Measurements from ENCODE around the gene SHISA9. TPM values are rescaled to one million over a fixed set of nuclear protein-coding genes. Genes with fewer than 3 reads are reported as not detected.

Gene SHISA9
- total RNA-seq, 2 donors from 2014 or later = 1.8 to 4.6 TPM

- Histone ChIP-seq H3K36me3 (replicated peaks in 1 of 2; ENCODE audit: insufficient read depth in 1 of 2, low read depth in 2 of 2) (no peaks in the 10 kb centered on the region), H3K4me1 (no peaks in the 10 kb centered on the region), H3K27ac (no peak overlapping the region), H3K9me3 (no peaks in the 10 kb centered on the region), H3K27me3 (no peaks in the 10 kb centered on the region), H3K4me3 (no peak overlapping the region)
- ATAC-seq = no peak
- intact Hi-C loops (cut with DNase I) = no loop called here
- WGBS, 2 donors = 43 to 47% methylated on average over 3 of the region's 3 CpGs
- TF ChIP-seq, protein P1, sequence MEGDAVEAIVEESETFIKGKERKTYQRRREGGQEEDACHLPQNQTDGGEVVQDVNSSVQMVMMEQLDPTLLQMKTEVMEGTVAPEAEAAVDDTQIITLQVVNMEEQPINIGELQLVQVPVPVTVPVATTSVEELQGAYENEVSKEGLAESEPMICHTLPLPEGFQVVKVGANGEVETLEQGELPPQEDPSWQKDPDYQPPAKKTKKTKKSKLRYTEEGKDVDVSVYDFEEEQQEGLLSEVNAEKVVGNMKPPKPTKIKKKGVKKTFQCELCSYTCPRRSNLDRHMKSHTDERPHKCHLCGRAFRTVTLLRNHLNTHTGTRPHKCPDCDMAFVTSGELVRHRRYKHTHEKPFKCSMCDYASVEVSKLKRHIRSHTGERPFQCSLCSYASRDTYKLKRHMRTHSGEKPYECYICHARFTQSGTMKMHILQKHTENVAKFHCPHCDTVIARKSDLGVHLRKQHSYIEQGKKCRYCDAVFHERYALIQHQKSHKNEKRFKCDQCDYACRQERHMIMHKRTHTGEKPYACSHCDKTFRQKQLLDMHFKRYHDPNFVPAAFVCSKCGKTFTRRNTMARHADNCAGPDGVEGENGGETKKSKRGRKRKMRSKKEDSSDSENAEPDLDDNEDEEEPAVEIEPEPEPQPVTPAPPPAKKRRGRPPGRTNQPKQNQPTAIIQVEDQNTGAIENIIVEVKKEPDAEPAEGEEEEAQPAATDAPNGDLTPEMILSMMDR (IDR thresholded peaks at IDR 0.05) = no peak
- TF ChIP-seq POLR2A (IDR thresholded peaks at IDR 0.05) = no peak
- DNase-seq = no peak
Measured at GRCh38 chr16:13155780-13156179, 254.4 kb downstream of the SHISA9 start.

DNA sequence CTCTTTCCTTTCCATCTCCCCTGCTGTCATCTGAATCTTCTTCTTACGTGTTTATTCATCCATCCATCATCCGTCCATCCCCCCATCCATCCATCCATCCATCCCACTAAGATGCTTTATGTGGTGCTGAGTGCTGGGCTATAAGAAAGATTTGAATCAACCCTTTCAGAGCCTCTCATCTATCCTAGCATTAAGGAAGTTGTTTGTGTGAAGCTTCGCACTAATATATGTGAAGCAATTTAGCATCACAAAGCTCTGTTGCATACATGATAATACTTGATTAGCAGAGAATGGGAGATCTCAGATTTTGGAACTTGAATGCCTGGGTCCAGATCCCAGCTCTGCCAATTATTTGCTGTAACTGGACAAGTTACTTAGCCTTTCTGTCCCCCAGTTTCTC, 255.7 kb downstream of the SHISA9 start:
- intact Hi-C loops (cut with DNase I) = no loop called here
- 54 to 65% methylated on average over 3 of the region's 3 CpGs for WGBS, 2 donors
- no peak overlapping the region for H3K27ac ChIP-seq
- H3K4me1 ChIP-seq = no peaks in the 10 kb centered on the region
- no peak for ATAC-seq
- no peaks in the 10 kb centered on the region for H3K27me3 ChIP-seq
- no peaks in the 10 kb centered on the region for H3K36me3 ChIP-seq (replicated peaks in 1 of 2; ENCODE audit: insufficient read depth in 1 of 2, low read depth in 2 of 2)
- no peak for TF ChIP-seq POLR2A (IDR thresholded peaks at IDR 0.05)
- TF ChIP-seq, protein P1 (IDR thresholded peaks at IDR 0.05) = no peak
- H3K4me3 ChIP-seq = no peak overlapping the region
- DNase-seq = no peak
- no peaks in the 10 kb centered on the region for H3K9me3 ChIP-seq

DNA sequence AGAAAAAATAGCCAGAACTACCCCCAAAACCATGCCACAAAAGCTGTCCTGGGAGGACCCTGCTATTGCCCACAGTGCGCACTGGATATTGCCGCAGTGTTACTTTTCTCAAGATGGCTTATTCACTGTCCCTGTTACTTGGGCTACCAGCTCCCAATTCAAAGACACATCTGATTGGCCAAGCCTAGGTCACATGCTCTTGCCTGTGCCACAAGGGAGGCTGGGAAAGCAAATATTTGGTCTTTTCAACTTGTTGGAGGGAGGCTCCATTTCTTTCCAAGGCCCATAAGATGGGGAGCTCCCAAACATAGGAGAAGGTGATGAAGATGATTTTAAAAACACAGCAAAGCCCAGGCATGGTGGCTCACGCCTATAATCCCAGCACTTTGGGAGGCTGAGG, 257.0 kb downstream of the SHISA9 start:
- DNase-seq (no peak), ATAC-seq (no peak)
- WGBS, 2 donors = 85% methylated on average over 3 of the region's 3 CpGs
- Histone ChIP-seq H3K9me3 (no peaks in the 10 kb centered on the region), H3K4me1 (no peaks in the 10 kb centered on the region), H3K27ac (no peak overlapping the region), H3K27me3 (no peaks in the 10 kb centered on the region), H3K4me3 (no peak overlapping the region), H3K36me3 (replicated peaks in 1 of 2; ENCODE audit: insufficient read depth in 1 of 2, low read depth in 2 of 2) (no peaks in the 10 kb centered on the region)
- intact Hi-C loops (cut with DNase I) = no loop called here
- TF ChIP-seq POLR2A (IDR thresholded peaks at IDR 0.05) = no peak
- TF ChIP-seq, protein P1 (IDR thresholded peaks at IDR 0.05) = no peak

DNA sequence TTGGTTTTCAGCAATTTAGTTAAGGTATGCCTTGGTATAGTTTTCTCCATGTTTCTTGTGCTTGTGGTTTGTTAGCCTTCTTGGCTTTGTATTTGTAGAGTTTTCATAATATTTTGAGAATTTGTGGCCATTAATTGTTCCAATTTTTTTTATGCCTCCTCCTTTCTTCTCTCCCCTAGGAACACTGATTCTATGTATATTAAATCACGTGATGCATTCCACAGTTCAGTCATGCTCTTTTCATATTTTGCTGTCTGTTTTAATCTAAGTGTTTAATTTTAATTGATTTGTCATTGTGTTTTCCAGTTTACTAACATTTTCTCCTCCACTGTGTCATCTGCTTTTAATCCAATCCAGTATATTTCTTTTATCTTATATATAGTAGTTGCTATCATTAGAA, 263.6 kb downstream of the SHISA9 start:
- 50 to 64% methylated on average over 1 of the region's 1 CpG for WGBS, 2 donors
- H3K4me3 ChIP-seq = no peak overlapping the region
- H3K4me1 ChIP-seq = no peaks in the 10 kb centered on the region
- no peaks in the 10 kb centered on the region for H3K9me3 ChIP-seq
- H3K36me3 ChIP-seq (replicated peaks in 1 of 2; ENCODE audit: insufficient read depth in 1 of 2, low read depth in 2 of 2) = no peaks in the 10 kb centered on the region
- intact Hi-C loops (cut with DNase I) = no loop called here
- DNase-seq = no peak
- no peaks in the 10 kb centered on the region for H3K27me3 ChIP-seq
- TF ChIP-seq, protein P1 (IDR thresholded peaks at IDR 0.05) = no peak
- TF ChIP-seq POLR2A (IDR thresholded peaks at IDR 0.05) = no peak
- H3K27ac ChIP-seq = no peak overlapping the region
- ATAC-seq = no peak

GRCh38 chr16:13168091-13168572, 266.7 kb downstream of the SHISA9 start:
- intact Hi-C loops (cut with DNase I) = no loop called here
- DNase-seq (no peak), ATAC-seq (no peak)
- 56 to 63% methylated on average over 4 of the region's 4 CpGs for WGBS, 2 donors
- H3K4me3 ChIP-seq = no peak overlapping the region
- H3K4me1 ChIP-seq = no peaks in the 10 kb centered on the region
- H3K36me3 ChIP-seq (replicated peaks in 1 of 2; ENCODE audit: insufficient read depth in 1 of 2, low read depth in 2 of 2) = no peaks in the 10 kb centered on the region
- TF ChIP-seq POLR2A (IDR thresholded peaks at IDR 0.05) = no peak
- TF ChIP-seq, protein P1 (IDR thresholded peaks at IDR 0.05) = no peak
- H3K27me3 ChIP-seq = no peaks in the 10 kb centered on the region
- no peak overlapping the region for H3K27ac ChIP-seq
- no peaks in the 10 kb centered on the region for H3K9me3 ChIP-seq
